Mesenteric fat pad (tissue), 1 donor: ENCODE data around the gene MRPL34. TPM values are rescaled to one million over a fixed set of nuclear protein-coding genes. Genes with fewer than 3 reads are reported as not detected.
"Not testable (repeated sequence)": the region's sequence is repeated elsewhere in the genome, so short reads cannot be mapped to it uniquely, and the experiment has no call there.

ENCODE experiments used
- DNase-seq: peaks from one replicate; pipeline ENCODE4 v3.0.0-alpha.2; 2020; ENCODE audit warnings: low spot score
- long read RNA-seq: library from polyadenylated mRNA; unstranded; transcript quantifications from one replicate; pipeline ENCODE4 v2.0.0, GENCODE V29; 2020
- total RNA-seq: library from RNA; stranded (reverse); fragmentation: NEBNext Ultra II Directional; extraction: Animal tissue kit (Norgen Biotek cat#: 25700); gene quantifications from one replicate; pipeline ENCODE4 v1.2.1, GENCODE V29; 2021
- donor health status: DM: yes; HTN: yes; CAD: no.

Gene MRPL34
- total RNA-seq = 99.2 TPM
- long read RNA-seq, transcript MRPL34-201 (2 exons, 968 nt) = major isoform, 30 of 32 reads
- long read RNA-seq, partial matches to known transcripts = 0 of 32 reads
- long read RNA-seq, other reads (novel, unspliced or antisense) = 1 of 32 reads

- peak; percentile 97 for DNase-seq
These were observed at the start of gene MRPL34 for GRCh38 chr19:17305517-17306284. MRPL34 (plus strand) TSS chr19:17305872; CDS start chr19:17305893, 21 bp downstream.

GRCh38 chr19:17256130-17256529 is 49.5 kb upstream of the MRPL34 start:
- no peak for DNase-seq

- DNase-seq = no peak
These were observed 46.4 kb upstream of the MRPL34 start for GRCh38 chr19:17259118-17259780.

GRCh38 chr19:17259934-17260333 is 45.7 kb upstream of the MRPL34 start:
- no peak for DNase-seq

- DNase-seq = no peak
These were observed 44.8 kb upstream of the MRPL34 start for GRCh38 chr19:17260842-17261325.

- DNase-seq = no peak
These were observed 43.1 kb upstream of the MRPL34 start for GRCh38 chr19:17262557-17262956.

GRCh38 chr19:17263712-17264640 is 41.7 kb upstream of the MRPL34 start:
- DNase-seq = no peak

GRCh38 chr19:17264641-17264979 is 41.1 kb upstream of the MRPL34 start, which contains the start of gene USHBP1:
USHBP1 (minus strand) TSS chr19:17264745; CDS start chr19:17264299, 446 bp downstream.
- DNase-seq = no peak

GRCh38 chr19:17266026-17266425 is 39.6 kb upstream of the MRPL34 start:
- DNase-seq = no peak

GRCh38 chr19:17266589-17266974 is 39.1 kb upstream of the MRPL34 start:
- DNase-seq = no peak

GRCh38 chr19:17266975-17267788 is 38.5 kb upstream of the MRPL34 start, which contains the start of gene BABAM1:
BABAM1 (plus strand) TSS chr19:17267443; CDS start chr19:17268807, 1,364 bp downstream.
- peak; percentile 94 for DNase-seq

- no peak for DNase-seq
These were observed 36.9 kb upstream of the MRPL34 start for GRCh38 chr19:17268754-17269153.

GRCh38 chr19:17274892-17275291 is 30.8 kb upstream of the MRPL34 start:
- not testable (repeated sequence) for DNase-seq

- DNase-seq = no peak
These were observed 30.1 kb upstream of the MRPL34 start for GRCh38 chr19:17275441-17276175.

GRCh38 chr19:17279436-17279835 is 26.2 kb upstream of the MRPL34 start:
- no peak for DNase-seq

GRCh38 chr19:17281391-17282304 is 24.0 kb upstream of the MRPL34 start, which contains the start of gene ANKLE1:
ANKLE1 (plus strand) TSS chr19:17281901; CDS start chr19:17281921, 20 bp downstream.
- no peak for DNase-seq

- peak; percentile 94 for DNase-seq
These were observed 23.1 kb upstream of the MRPL34 start for GRCh38 chr19:17282488-17283125.

- DNase-seq = no peak
These were observed 22.1 kb upstream of the MRPL34 start for GRCh38 chr19:17283504-17283996.
